Fibroblast of lung (primary cell): Measurements from ENCODE around the gene ATPAF2.

Source experiments
- EZH2 ChIP-seq: IDR thresholded peaks from 2 replicates; pipeline ENCODE4 v1.5.1; 2012; ENCODE audit warnings: low read length, control low read depth, mild to moderate bottlenecking; ENCODE audit errors: missing control alignments
- TF ChIP-seq, protein P1 (sequence below), 2 donors: IDR thresholded peaks in 1 of 2; conservative IDR thresholded peaks in 1 of 2; 1 replicate in 1 of 2; 2 replicates in 1 of 2; pipeline ENCODE4 v1.5.1; 2011 to 2012; ENCODE audit warnings: low read length in 2 of 2, control low read depth in 1 of 2, inconsistent platforms in 1 of 2, low read depth in 1 of 2, mild to moderate bottlenecking in 1 of 2

DNA sequence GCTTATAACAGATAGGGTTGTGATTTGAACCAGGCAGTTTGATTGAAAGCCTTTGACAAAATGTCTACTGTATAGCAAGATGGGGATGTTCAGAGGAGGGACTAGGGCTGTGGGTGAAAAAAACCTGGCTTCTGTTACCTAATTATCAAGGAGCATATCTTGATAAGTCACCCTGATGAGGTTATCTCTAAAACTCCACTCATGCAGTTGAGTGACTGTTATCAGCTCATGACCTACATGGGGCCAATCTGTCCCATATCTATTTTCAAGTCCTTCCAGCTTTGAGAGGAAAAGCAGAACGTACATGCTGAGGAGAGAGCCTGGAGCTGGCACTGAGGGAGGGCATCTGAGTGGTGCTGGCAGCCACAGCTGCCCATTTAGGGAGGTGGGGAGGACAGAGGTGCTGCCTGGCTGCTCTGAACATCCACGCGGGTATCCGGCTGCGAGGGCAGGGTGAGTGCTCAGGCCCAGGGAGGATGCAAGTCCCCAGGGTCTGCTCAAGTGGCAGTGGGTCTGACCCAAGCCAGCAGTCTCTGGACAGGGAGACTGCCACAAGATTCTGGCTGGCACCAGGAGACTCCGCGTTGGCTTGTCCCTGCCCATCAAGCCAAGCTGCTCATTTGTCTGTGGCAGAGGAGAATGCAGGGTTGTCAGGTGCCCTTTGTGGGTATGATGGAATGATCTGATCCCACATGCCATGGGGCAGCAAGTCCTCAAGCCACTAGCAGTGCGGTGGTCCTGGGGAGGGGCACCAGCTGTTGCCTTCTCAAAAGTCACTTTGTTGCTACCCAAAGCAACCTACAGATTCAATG lies 29.2 kb downstream of the ATPAF2 start:
- TF ChIP-seq, protein P1, sequence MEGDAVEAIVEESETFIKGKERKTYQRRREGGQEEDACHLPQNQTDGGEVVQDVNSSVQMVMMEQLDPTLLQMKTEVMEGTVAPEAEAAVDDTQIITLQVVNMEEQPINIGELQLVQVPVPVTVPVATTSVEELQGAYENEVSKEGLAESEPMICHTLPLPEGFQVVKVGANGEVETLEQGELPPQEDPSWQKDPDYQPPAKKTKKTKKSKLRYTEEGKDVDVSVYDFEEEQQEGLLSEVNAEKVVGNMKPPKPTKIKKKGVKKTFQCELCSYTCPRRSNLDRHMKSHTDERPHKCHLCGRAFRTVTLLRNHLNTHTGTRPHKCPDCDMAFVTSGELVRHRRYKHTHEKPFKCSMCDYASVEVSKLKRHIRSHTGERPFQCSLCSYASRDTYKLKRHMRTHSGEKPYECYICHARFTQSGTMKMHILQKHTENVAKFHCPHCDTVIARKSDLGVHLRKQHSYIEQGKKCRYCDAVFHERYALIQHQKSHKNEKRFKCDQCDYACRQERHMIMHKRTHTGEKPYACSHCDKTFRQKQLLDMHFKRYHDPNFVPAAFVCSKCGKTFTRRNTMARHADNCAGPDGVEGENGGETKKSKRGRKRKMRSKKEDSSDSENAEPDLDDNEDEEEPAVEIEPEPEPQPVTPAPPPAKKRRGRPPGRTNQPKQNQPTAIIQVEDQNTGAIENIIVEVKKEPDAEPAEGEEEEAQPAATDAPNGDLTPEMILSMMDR (conservative IDR thresholded peaks at IDR 0.05 in 1 of 2, IDR thresholded peaks at IDR 0.05 in 1 of 2; ENCODE audit: low read depth in 1 of 2, low read length in 2 of 2) = no peak
- no peak for TF ChIP-seq EZH2
